Measurements from ENCODE around the gene SOX18. TPM values are rescaled to one million over a fixed set of nuclear protein-coding genes. Genes with fewer than 3 reads are reported as not detected.

Gene SOX18
- total RNA-seq, 1 donor from 2014 or later = not detected

GRCh38 chr20:64001607-64002011 is 47.8 kb downstream of the SOX18 start:
- peaks cover 13% of the 10 kb centered on the region for H3F3A ChIP-seq (ENCODE audit: low read depth)
- Mint-ChIP-seq H3K4me3 (no peak overlapping the region), H3K27ac (no peak overlapping the region), H3K36me3 (peaks cover 30% of the 10 kb centered on the region), H3K9me3 (no peaks in the 10 kb centered on the region), H3K27me3 (ENCODE audit: insufficient read depth, low read depth) (peaks cover 3% of the 10 kb centered on the region), H3K4me1 (no peaks in the 10 kb centered on the region)
- DNase-seq (ENCODE audit: low spot score) = no peak
- H3K9ac ChIP-seq = no peak overlapping the region
- H3K4me3 ChIP-seq = no peak overlapping the region
- no peak overlapping the region for H2AFZ ChIP-seq (replicated peaks)
- H3K36me3 ChIP-seq = peaks cover 5% of the 10 kb centered on the region
- H3K4me2 ChIP-seq = no peak overlapping the region
- no peaks in the 10 kb centered on the region for H3K4me1 ChIP-seq
- no peaks in the 10 kb centered on the region for H3K79me2 ChIP-seq (ENCODE audit: low read depth)
- H3K27ac ChIP-seq = no peak overlapping the region
- no peaks in the 10 kb centered on the region for H3K27me3 ChIP-seq
- peaks cover 28% of the 10 kb centered on the region for H4K20me1 ChIP-seq (ENCODE audit: low read depth)
- no peaks in the 10 kb centered on the region for H3K9me3 ChIP-seq (ENCODE audit: low read depth)
- TF ChIP-seq EZH2 (IDR thresholded peaks at IDR 0.05) = no peak
- no peak for TF ChIP-seq EZH2phosphoT487 (IDR thresholded peaks at IDR 0.05)
- no peak for TF ChIP-seq CTCF (IDR thresholded peaks at IDR 0.05)

- Histone ChIP-seq H3K9me3 (ENCODE audit: low read depth) (no peaks in the 10 kb centered on the region), H3K27me3 (no peaks in the 10 kb centered on the region), H3K4me2 (no peak overlapping the region), H3K4me1 (no peaks in the 10 kb centered on the region), H3K4me3 (no peak overlapping the region), H3K27ac (no peak overlapping the region), H3K36me3 (peaks cover 8% of the 10 kb centered on the region), H3K9ac (no peak overlapping the region), H3F3A (ENCODE audit: low read depth) (peaks cover 13% of the 10 kb centered on the region), H3K79me2 (ENCODE audit: low read depth) (no peaks in the 10 kb centered on the region), H4K20me1 (ENCODE audit: low read depth) (peaks cover 25% of the 10 kb centered on the region), H2AFZ (replicated peaks) (no peak overlapping the region)
- Mint-ChIP-seq H3K4me1 (no peaks in the 10 kb centered on the region), H3K27ac (no peak overlapping the region), H3K4me3 (no peak overlapping the region), H3K27me3 (ENCODE audit: insufficient read depth, low read depth) (peaks cover 3% of the 10 kb centered on the region), H3K36me3 (peaks cover 28% of the 10 kb centered on the region), H3K9me3 (no peaks in the 10 kb centered on the region)
- TF ChIP-seq CTCF (IDR thresholded peaks at IDR 0.05) (no peak), EZH2phosphoT487 (IDR thresholded peaks at IDR 0.05) (no peak), EZH2 (IDR thresholded peaks at IDR 0.05) (no peak)
- no peak for DNase-seq (ENCODE audit: low spot score)
Observed at GRCh38 chr20:64000906-64001305, 48.5 kb downstream of the SOX18 start.

Small RNAs within 50 kb of the gene (microRNA-seq; reads per million reads assigned to microRNA genes)
- gene MIR6813 = not detected

Small RNAs within 50 kb of the gene (small RNA-seq; reads per million reads assigned to genes)
- gene AL355803.1 (not detected), gene MIR6813 (not detected)

Other genes starting within 250 kb of the SOX18 start
- gene ZBTB46, start 218.4 kb downstream of the SOX18 start, total RNA-seq (ENCODE audit: low replicate concordance) = 8.1 and 13.9 TPM in 2 replicates
- not detected in 2 replicates for gene ABHD16B, start 188.1 kb downstream of the SOX18 start, total RNA-seq (ENCODE audit: low replicate concordance)
- 66.6 and 80.1 TPM in 2 replicates for gene TPD52L2, start 184.4 kb downstream of the SOX18 start, total RNA-seq (ENCODE audit: low replicate concordance)
- gene DNAJC5, start 154.5 kb downstream of the SOX18 start, total RNA-seq (ENCODE audit: low replicate concordance) = 17.2 and 37.9 TPM in 2 replicates
- 10.8 and 22.7 TPM in 2 replicates for gene UCKL1, start 93.2 kb downstream of the SOX18 start, total RNA-seq (ENCODE audit: low replicate concordance)
- gene ZNF512B, start 79.7 kb downstream of the SOX18 start, total RNA-seq (ENCODE audit: low replicate concordance) = 2.9 and 11.4 TPM in 2 replicates
- 0.19 and 4.9 TPM in 2 replicates for gene SAMD10, start 70.0 kb downstream of the SOX18 start, total RNA-seq (ENCODE audit: low replicate concordance)
- gene PRPF6, start 68.5 kb downstream of the SOX18 start, total RNA-seq (ENCODE audit: low replicate concordance) = 51.9 and 77.0 TPM in 2 replicates
- gene C20orf204, start 13.5 kb downstream of the SOX18 start, total RNA-seq (ENCODE audit: low replicate concordance) = 0.04 and 0.96 TPM in 2 replicates
- 23.2 and 51.2 TPM in 2 replicates for gene TCEA2, start 13.6 kb upstream of the SOX18 start, total RNA-seq (ENCODE audit: low replicate concordance)
- gene RGS19, start 29.9 kb upstream of the SOX18 start, total RNA-seq (ENCODE audit: low replicate concordance) = 2.0 and 11.0 TPM in 2 replicates
- gene OPRL1, start 30.4 kb upstream of the SOX18 start, total RNA-seq (ENCODE audit: low replicate concordance) = 1.3 and 3.3 TPM in 2 replicates
- 0.99 TPM in 1 of 2 replicates, not detected in the other for gene LKAAEAR1, start 34.8 kb upstream of the SOX18 start, total RNA-seq (ENCODE audit: low replicate concordance)
- gene NPBWR2, start 57.9 kb upstream of the SOX18 start, total RNA-seq (ENCODE audit: low replicate concordance) = not detected in 2 replicates
- gene MYT1, start 114.8 kb upstream of the SOX18 start, total RNA-seq (ENCODE audit: low replicate concordance) = 1.2 and 1.5 TPM in 2 replicates
- 101 and 105 TPM in 2 replicates for gene PCMTD2, start 206.1 kb upstream of the SOX18 start, total RNA-seq (ENCODE audit: low replicate concordance)